NCI-H2081 (cell line): ENCODE data around the gene TLE3.
A peak's percentile ranks its signal among the peaks of the same experiment; 100 is the strongest.

Experiments used
- DNase-seq, 2 experiments: peaks; one replicate each; lab custom pipeline; 2025; lab: John Stamatoyannopoulos, UW

The TLE3 gene

DNA sequence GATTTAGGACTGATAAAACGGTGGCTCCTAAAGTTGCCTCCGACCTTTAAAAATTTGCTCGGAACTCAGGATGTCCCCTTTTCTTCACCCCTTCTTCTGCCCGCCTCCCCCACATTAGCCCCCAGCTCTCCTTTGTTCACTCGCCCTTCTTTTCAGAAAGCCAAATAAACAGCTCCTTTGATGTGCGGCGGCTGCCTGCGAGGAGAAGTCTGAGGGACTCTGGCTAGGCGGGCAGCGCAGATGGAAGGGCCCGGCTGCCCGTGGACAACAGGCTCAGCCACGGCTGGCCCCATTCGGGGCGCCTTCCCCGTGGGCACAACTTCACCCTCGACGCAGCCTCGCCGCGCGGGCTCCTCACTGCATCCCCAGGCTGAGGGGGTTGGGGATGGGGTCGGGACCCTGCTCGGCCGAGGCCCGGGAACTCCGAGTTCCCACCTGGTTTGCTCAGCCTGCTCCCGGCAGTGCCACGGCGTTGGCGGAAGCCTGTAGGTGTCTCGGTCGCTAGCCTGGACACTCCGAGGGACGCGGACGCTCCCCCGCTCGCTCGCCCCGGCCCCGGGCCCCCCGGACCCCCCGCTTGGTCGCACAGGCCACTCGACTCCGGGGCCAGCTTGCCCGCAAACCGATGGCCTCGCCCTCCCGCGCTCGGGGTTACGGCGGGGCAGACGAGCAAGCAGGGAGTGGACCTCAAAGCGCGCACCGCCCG, 897 bp upstream of the TLE3 start:
- DNase-seq, result peak in 1 of 2 experiments; percentile 43

- DNase-seq, result no peak
Measured at GRCh38 chr15:70098153-70098460, 390 bp upstream of the TLE3 start.

DNA sequence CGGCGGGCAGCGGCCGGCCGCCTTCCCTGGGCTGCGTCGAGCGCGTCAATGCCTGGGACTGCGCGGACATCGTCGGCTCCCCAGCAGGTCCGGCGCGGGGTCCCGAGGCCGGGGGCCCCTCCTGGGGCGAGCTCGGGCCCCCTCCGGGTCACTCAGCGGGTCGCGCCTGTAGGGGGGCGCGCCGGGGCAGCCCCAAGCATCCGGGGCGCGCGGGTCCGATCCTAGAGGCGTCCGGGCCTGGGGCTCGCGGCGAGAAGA, 725 bp downstream of the TLE3 start:
- DNase-seq, result no peak

DNA sequence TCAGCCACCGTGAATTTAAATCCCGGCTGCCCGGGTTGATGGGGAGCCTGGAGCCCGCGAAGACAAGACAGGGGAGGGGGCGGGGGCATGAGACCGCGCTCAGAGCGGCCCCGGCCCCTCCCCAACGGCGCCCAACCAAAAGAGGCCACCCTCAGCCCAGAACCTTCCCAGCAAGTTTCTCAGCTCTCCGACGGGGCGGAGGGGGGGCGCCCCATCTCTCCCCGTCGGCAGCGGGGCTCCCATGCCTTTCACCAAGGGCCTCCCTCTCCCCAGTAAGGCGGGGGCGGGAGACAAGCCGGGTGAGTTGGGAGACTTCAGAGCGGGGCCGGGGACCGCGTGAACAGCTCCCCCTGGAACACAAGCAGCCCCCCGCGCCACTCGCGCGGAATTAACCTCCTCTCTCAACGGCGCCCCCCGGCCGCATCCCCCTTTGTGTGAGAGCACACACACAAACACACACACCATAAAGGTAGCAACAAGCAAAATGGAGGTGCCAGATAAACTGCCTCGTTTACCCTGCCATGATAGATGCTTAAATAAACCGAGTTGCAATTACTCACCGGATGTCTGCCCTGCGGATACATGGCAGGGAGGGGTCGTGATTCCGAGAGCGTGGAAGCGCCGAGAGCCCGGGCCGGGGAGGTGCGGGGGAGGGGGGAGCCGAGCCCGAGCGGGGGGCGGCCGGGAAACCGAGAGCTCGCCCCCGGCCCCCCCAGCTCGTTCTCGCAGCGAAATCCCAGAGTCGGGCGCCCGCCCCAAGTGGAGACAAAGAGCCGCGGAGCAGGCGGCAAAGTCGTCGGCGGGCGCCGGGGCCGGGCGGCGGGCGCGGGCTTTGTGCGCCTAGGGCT, 1.3 kb downstream of the TLE3 start:
- DNase-seq, result peak; percentile 42 to 63

- no peak for DNase-seq
Measured at GRCh38 chr15:70095408-70096214, 2.1 kb downstream of the TLE3 start.

GRCh38 chr15:70094690-70095311, 2.9 kb downstream of the TLE3 start:
- peak; percentile 7 to 16 for DNase-seq

GRCh38 chr15:70093481-70094319, 4.0 kb downstream of the TLE3 start:
- peak; percentile 24 to 64 for DNase-seq

GRCh38 chr15:70093070-70093469, 4.6 kb downstream of the TLE3 start:
- no peak for DNase-seq

DNA sequence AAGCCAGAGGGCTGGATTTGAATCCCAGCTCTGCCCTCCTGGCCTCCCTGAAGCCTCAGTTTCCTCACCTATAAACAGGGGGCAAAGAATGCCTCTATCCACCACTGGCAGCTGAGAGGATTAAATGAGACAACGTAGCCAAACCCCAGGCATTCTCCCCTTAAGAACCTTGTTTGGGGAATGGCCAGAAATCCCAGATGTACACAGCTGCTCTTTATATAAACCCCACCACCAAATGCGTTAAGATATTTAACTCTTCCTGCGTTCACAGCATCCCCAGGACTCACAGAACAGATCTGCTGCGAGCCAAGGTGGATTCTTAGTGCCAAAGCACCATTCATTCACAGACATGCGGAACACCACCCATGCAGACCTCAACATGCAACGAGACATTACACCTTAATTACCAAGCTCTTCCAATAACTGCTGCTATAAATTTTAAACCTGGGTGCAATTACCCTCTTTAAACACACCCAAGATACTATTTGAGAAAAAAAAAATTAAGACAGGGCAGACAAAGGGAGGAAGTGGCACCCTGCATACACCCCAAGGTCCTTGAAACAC, 5.2 kb downstream of the TLE3 start:
- DNase-seq, result peak in 1 of 2 experiments; percentile 15

- DNase-seq, result peak; percentile 17 to 66
Measured at GRCh38 chr15:70091726-70092463, 5.8 kb downstream of the TLE3 start.

DNA sequence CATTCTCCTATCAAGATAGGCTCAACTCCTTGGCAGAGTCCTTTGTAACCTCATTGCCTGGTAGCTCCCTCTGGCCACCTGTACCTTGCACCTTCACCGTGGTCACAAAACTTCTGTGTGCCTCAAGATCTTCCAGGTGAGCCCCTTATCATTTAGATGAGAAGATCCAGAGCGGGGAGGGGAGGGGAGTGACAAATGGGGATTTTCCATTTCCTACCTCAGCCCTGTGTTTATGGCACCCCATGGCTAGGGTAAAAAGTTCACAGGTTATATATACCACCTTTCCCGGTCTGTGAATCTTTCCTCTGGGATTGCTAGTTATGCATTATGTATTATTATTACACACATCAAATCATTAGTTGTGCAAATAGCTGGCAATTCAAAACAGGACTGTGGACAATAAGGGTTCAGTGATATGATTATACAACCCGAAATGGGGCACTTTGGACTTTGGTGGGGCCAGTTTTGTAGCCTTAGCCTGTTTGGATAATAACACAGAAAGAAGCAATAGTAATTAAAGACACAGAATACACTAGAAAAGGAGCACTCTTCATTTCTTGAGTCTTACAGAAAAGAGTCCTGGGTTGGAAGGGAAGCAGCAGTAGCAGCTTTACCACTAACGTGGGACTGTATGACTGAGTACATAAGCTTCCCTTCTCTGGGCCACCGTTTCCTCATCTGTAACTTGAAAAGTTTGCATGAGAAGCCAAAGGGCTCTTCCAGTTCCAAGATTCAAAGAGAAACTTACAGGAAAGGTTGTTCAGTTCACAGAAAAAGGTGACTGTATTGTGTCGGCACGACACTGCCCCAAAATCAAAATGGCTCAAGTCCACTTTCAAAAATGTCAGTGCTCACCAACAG, 7.1 kb downstream of the TLE3 start:
- no peak for DNase-seq

DNA sequence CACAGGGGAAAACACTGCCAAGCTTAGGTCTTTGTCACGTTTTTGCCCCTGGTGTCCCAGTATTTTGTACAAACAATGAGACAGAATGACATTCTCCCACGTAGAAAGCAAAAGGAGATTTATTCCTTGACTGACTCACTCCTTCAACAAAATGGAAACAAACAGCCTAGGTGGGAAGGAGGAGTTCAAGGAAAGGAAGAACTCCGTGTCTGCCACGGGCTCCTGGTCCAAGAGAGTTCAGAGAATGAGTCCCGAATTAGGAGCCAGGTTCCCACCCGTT, 8.1 kb downstream of the TLE3 start:
- DNase-seq, result no peak

GRCh38 chr15:70088887-70089691, 8.6 kb downstream of the TLE3 start:
- no peak for DNase-seq

GRCh38 chr15:70088455-70088854, 9.3 kb downstream of the TLE3 start:
- no peak for DNase-seq

DNA sequence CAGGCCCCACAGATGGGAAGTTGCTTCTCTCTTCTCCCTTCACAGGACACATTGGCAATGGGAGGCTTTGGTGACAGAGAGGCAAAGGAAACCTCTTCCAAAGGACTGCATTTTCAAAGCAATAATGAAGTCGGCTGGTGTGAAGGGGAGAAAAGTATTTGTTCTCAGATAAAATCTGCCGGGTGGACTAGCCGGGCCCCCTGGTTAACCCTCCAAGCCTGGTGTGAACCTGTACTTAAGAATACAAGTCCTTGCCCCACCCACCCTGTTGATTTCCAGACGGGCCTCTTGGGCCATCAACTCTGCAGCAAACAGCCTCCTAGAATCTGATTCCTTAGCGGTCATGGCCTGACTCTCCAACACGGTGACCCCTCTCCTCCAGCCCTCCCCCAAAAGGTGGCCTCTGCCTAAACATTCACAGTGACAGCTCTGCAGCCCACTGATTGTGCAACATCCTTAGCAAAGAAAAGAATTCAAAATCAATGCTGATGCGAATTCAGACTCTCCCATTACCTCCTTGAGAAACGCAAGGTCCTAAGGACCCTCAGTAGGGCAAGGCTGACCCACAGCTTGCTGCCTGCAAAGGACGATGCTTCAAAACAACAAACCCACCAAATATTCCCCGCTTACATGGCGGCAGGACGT, 9.9 kb downstream of the TLE3 start:
- no peak for DNase-seq

DNA sequence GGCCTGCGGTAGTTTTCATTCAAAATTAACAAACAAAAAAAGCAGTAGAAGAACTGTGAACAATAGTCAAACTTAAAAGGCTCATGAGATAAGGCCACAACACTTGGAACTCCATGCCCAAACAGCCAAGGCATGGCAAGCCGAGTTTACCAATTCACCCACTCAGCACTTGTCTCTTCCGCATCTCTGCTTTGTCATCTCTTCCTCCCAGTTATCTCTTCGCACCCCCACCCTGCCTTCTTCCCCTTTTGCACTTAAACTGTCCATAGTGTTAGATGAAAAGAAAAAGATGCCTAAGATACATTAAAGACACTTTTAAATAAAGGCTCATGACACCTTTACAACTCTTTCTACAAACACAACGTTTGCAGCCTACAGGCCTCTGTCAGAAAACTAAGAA, 11.1 kb downstream of the TLE3 start:
- no peak for DNase-seq

DNA sequence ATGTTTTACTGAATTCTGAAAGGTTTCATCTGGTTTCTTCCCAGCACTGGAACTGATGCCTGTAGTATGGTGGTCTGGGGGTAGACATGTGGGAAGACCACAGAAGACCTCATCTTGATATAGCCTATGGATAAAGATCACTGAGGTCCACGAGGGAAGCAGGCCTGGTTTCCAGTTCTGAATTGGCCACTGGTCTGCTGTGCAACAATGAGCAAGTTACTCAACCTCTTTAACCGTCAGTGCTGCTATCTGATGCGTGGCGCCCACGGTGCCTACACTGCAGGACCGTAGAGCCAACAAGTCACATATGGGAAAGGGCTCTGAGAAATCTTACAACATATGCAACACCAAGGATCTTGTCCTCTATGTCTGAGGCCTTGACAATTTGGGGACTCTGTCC, 13.3 kb downstream of the TLE3 start:
- no peak for DNase-seq

GRCh38 chr15:70083946-70084345, 13.8 kb downstream of the TLE3 start:
- DNase-seq, result no peak

- DNase-seq, result no peak
Measured at GRCh38 chr15:70083418-70083817, 14.3 kb downstream of the TLE3 start.
